Keratinocyte (primary cell): ENCODE data around the gene MED27.

ENCODE experiments used
- EZH2 ChIP-seq: IDR thresholded peaks from one replicate; pipeline ENCODE4 v1.6.1; 2012; ENCODE audit warnings: inconsistent platforms, mild to moderate bottlenecking, low read length, moderate library complexity
- TF ChIP-seq, protein P1 (sequence below), 3 experiments: IDR thresholded peaks in 1 of 3; conservative IDR thresholded peaks in 1 of 3; optimal IDR thresholded peaks in 1 of 3; 2 replicates in 2 of 3; 3 replicates in 1 of 3; pipeline versions ENCODE3 to v1.5.1; 2011; ENCODE audit warnings: low read length in 3 of 3, mild to moderate bottlenecking in 3 of 3, moderate library complexity in 2 of 3, control low read depth in 1 of 3, inconsistent platforms in 1 of 3; ENCODE audit not compliant: insufficient read depth in 2 of 3; ENCODE audit errors: extremely low read depth in 1 of 3

DNA sequence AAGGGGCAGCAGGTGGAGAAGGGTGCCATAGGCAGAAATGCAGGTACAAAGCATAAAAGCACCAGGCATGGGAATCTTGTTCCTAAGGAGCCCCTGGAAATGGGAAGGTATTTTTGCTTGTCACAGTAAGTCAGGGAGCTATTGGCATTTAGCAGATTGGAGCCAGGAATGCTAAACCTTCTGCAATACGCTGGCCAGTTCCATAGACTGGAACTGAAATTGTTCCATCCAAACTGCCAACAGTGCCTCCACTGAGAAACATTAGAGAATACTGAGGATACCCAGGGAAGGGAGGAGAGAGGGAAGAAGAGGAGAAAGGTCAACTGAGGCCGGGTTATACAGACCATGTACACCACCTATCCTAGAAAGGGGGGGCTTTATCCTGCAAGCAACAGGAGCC lies 162.7 kb downstream of the MED27 start:
- TF ChIP-seq, protein P1, sequence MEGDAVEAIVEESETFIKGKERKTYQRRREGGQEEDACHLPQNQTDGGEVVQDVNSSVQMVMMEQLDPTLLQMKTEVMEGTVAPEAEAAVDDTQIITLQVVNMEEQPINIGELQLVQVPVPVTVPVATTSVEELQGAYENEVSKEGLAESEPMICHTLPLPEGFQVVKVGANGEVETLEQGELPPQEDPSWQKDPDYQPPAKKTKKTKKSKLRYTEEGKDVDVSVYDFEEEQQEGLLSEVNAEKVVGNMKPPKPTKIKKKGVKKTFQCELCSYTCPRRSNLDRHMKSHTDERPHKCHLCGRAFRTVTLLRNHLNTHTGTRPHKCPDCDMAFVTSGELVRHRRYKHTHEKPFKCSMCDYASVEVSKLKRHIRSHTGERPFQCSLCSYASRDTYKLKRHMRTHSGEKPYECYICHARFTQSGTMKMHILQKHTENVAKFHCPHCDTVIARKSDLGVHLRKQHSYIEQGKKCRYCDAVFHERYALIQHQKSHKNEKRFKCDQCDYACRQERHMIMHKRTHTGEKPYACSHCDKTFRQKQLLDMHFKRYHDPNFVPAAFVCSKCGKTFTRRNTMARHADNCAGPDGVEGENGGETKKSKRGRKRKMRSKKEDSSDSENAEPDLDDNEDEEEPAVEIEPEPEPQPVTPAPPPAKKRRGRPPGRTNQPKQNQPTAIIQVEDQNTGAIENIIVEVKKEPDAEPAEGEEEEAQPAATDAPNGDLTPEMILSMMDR (optimal IDR thresholded peaks at IDR 0.05 in 1 of 3, IDR thresholded peaks at IDR 0.05 in 1 of 3, conservative IDR thresholded peaks at IDR 0.05 in 1 of 3; ENCODE audit: extremely low read depth in 1 of 3, insufficient read depth in 2 of 3, low read length in 3 of 3): no peak
- TF ChIP-seq EZH2: no peak
